GM19025 (cell line): ENCODE data around the gene SLC36A1.

ENCODE experiments used
- ATAC-seq: cut with Tn5 transposase; IDR thresholded peaks from one replicate; pipeline ENCODE4 v1.9.1; 2021; ENCODE audit warnings: mild to moderate bottlenecking, low read depth, moderate library complexity; ENCODE audit not compliant: unreplicated experiment

Gene SLC36A1

GRCh38 chr5:151451626-151452520 lies 4.5 kb downstream of the SLC36A1 start:
- peak; percentile 67 for ATAC-seq

DNA sequence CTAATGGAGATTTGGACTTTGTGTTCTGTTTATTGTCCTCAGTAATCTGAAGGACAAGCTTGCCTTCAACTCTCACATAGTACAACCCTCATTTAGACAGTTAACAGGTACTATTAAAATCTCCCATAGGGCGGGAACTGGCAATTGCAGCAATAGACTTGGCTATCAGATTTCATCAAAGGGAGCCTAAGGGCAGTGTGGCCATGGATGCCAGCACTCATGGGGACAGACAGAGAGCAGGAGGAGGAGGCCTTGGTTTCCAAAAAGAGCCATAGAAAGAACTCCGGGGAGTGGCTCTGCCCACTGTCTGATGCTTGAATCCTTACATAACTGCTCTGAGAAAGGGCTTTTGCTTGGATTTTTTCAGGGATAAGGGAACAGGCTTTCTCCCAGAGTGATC lies 6.8 kb downstream of the SLC36A1 start:
- no peak for ATAC-seq

DNA sequence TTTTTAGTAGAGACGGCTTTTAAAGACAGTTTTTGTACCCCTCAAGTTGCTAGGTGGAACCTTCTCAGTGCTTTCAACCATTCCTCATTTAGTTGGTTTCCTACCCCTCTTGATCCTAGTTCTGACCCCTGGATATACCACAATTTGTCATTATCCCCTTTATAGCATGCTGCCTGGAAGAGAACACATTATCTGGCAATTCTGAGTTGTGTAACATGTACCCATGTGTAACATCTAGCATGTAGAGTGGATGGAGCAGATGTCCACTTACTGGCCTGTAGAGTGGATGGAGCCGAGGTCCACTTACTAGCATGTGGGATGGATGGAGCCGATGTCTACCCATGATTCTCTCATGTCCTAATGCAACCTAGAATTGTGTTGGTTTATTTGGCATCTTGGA lies 7.5 kb downstream of the SLC36A1 start:
- no peak for ATAC-seq

DNA sequence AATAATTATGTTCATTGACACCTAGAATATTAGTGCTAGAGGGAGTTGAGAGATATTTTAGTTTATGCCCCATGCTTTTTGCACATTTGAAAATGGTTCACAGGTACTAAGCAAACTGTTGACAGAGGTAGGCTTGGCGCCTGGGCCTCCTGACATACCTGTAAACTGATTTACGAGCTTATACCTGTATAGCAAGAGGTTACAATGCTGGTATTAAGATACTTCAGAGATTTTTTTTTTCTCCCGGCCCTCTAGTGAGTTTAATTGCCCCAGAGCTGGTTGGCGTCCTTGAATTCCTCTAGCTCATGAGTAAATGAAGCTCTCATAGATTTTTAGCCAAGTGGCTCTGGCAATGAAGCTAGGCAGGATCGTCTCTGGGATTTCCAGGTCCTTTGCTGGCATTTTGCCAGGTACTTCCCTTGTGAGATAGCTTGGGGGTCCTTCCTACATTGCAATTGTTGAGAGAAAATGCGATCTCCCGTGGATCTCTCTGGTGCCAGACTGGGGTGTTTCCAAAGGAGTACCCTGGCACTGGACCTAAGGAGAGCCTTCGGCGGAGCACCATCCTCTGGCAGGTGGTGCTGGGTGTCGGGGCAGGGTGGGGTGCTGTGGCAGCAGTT lies 9.0 kb downstream of the SLC36A1 start:
- no peak for ATAC-seq

- ATAC-seq, result no peak
These were observed 10.9 kb downstream of the SLC36A1 start for GRCh38 chr5:151458314-151458713.

GRCh38 chr5:151459680-151460324 lies 12.4 kb downstream of the SLC36A1 start:
- ATAC-seq, result no peak

GRCh38 chr5:151461312-151461711 lies 13.9 kb downstream of the SLC36A1 start:
- ATAC-seq, result peak; percentile 95

GRCh38 chr5:151463137-151464029 lies 16.0 kb downstream of the SLC36A1 start:
- ATAC-seq, result no peak

- no peak for ATAC-seq
These were observed 16.7 kb downstream of the SLC36A1 start for GRCh38 chr5:151464101-151464500.

DNA sequence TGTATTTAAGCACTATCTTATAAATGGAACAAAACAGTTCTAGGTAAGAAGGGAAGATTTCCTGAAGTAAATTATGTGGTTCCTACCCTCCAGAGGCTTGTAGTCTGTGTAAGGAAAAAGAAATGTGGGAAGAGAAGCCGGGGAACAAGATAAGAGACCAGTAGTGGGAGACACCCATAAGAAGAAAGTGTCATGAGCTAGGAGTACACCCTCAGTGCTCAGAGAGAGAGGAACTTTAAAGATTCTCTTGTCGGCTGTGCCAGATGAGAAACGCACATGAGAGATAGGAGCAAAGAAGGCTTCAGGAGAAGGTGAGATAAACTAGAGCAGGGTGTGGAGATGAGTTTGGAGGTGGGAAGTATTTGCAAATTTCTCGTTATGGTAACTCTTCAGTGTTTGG lies 18.1 kb downstream of the SLC36A1 start:
- no peak for ATAC-seq

DNA sequence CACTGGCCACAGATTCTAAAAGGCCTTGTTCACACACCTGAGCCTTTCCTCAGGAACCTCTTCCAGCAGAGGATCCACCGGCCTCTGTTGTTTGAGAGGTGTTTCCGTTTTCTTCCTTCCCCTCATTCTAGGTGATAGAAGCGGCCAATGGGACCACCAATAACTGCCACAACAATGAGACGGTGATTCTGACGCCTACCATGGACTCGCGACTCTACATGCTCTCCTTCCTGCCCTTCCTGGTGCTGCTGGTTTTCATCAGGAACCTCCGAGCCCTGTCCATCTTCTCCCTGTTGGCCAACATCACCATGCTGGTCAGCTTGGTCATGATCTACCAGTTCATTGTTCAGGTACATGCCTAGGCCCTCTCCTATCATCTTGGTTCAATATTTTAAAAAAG lies 20.2 kb downstream of the SLC36A1 start:
- no peak for ATAC-seq

- no peak for ATAC-seq
These were observed 22.0 kb downstream of the SLC36A1 start for GRCh38 chr5:151469386-151469785.

DNA sequence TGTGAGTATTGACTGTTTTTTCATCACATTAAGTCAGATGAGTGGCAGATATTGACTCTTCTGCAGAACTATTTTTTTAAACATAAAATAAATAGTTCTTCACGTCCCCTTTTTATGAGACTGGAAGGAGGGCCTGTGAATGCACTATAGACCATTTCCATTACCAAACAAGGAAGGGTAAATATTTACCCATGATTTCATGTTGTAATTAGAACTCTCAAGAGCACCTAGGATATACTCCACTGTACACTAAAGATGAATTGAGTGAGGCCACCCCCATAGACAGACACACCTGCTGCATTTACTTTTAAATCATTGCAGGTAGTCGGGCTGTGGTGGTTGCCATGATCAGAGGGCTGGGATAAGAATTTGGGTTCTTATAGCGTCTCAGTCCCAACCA lies 22.6 kb downstream of the SLC36A1 start:
- ATAC-seq, result no peak

GRCh38 chr5:151470439-151470838 lies 23.0 kb downstream of the SLC36A1 start:
- ATAC-seq, result no peak

DNA sequence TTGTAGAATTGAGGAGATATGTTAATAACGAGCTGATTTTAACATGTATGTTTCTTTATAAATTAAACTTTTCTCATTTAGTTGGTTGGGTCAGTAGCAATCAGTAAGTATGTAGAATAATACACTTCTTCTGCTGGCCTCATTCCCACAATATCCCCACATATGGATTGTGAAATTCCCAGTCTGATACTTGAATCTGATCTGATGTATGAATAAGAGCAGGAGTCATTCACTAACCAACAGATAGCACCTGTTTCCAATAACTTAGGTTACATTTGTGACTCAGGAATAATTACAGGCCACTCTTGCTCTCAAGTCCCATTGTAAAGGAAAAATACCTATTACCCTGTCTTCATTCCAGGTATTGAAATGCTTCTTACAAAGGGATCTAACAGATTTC lies 23.9 kb downstream of the SLC36A1 start:
- ATAC-seq, result no peak

- no peak for ATAC-seq
These were observed 27.4 kb downstream of the SLC36A1 start for GRCh38 chr5:151474799-151475198.

DNA sequence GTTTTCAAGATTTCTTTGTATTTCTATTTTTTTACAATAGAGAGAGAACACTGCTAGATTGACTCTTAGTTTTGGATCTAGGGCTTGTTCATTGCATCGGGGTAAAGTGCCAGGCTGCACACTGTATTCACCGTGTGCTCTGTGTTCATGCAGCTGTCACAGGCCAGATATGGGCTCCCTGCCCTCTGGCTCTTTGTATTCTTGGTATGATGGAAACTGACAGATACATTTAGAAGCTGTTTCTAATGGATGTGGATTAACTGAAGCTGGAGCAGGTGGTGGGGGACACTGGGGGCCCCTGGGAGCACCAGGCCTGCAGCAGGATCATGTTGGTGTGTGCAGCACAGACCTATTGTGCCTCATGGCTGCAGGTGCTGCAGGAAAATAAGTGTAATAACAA lies 28.0 kb downstream of the SLC36A1 start:
- no peak for ATAC-seq

DNA sequence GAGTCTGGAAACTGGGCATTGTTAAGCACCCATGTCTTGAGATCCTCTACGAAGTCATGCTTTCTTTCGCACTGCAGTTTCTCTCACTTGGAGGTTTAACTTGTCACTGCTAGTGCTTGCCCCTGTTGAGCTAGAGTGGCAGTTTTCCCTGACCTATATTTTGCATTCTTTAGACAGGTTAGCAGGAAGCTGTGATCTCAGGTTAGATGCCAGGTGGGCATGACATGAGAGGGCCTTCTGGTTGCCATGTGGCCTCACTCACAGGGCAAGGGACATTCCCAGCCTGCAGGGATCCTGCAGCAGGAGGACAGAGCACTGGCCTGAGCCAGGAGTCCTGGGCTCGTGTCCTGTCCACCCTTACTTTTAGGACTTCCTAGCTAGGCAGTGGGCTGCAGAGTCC lies 28.6 kb downstream of the SLC36A1 start:
- ATAC-seq, result no peak

GRCh38 chr5:151477101-151477500 lies 29.7 kb downstream of the SLC36A1 start:
- no peak for ATAC-seq
